Activated naive CD8-positive, alpha-beta T cell treated with anti-CD3 and anti-CD28 coated beads for 36 hours (primary cell): Measurements from ENCODE around the gene GLE1. TPM values are rescaled to one million over a fixed set of nuclear protein-coding genes. Genes with fewer than 3 reads are reported as not detected.
"Not testable (repeated sequence)": the region's sequence is repeated elsewhere in the genome, so short reads cannot be mapped to it uniquely, and the experiment has no call there.

Experiments used
- DNase-seq: peaks from one replicate; pipeline ENCODE4 v3.0.0; 2021
- H3K27ac Mint-ChIP-seq: one replicate; pipeline ENCODE4 v1.8.0; 2022; ENCODE audit warnings: mild to moderate bottlenecking, moderate library complexity, mixed read lengths
- H3K27me3 Mint-ChIP-seq: one replicate; pipeline ENCODE4 v1.8.0; 2022; ENCODE audit warnings: mild to moderate bottlenecking, mixed read lengths
- H3K36me3 Mint-ChIP-seq: one replicate; pipeline ENCODE4 v1.8.0; 2021; ENCODE audit warnings: mild to moderate bottlenecking, mixed read lengths
- H3K4me1 Mint-ChIP-seq: one replicate; pipeline ENCODE4 v1.8.0; 2021; ENCODE audit warnings: mixed read lengths
- H3K4me3 Mint-ChIP-seq: one replicate; pipeline ENCODE4 v1.8.0; 2022; ENCODE audit warnings: mild to moderate bottlenecking, moderate library complexity, mixed read lengths
- H3K9me3 Mint-ChIP-seq: one replicate; pipeline ENCODE4 v1.8.0; 2022; ENCODE audit warnings: mixed read lengths
- total RNA-seq, 2 experiments: library from RNA; stranded (reverse); gene quantifications; one replicate each; pipeline ENCODE4 v1.2.3, GENCODE V29; 2021

Gene GLE1
- total RNA-seq, 2 experiments from 2014 or later, result 45.1 to 45.8 TPM

DNA sequence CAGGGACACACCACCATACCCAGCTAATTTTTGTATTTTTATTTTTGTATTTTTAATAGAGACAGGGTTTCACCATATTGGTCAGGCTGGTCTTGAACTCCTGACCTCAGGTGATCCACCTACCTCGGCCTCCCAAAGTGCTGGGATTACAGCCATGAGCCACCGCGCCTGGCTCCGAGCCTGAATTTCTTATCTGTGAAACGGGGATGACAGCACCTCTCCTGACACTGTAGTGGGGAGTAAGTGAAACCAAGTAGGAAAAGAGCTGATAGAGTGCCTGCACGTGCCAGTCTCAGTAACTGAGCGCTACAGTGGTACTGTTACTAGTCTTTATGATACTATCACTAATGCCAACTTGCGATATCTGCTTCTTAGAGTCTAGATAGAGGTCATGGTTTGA, 80.6 kb downstream of the GLE1 start:
- peaks cover 35% of the 10 kb centered on the region for H3K36me3 Mint-ChIP-seq
- H3K4me3 Mint-ChIP-seq, H3K27ac Mint-ChIP-seq, H3K9me3 Mint-ChIP-seq, DNase-seq, H3K27me3 Mint-ChIP-seq: not testable (repeated sequence)
- H3K4me1 Mint-ChIP-seq, result peaks cover 13% of the 10 kb centered on the region

GRCh38 chr9:128586934-128587333, 82.4 kb downstream of the GLE1 start:
- H3K4me3 Mint-ChIP-seq, H3K27me3 Mint-ChIP-seq, H3K9me3 Mint-ChIP-seq: not testable (repeated sequence)
- DNase-seq, result peak; percentile 8
- Mint-ChIP-seq H3K27ac (peak overlapping the region; percentile 84), H3K4me1 (peaks cover 13% of the 10 kb centered on the region), H3K36me3 (peaks cover 40% of the 10 kb centered on the region)

DNA sequence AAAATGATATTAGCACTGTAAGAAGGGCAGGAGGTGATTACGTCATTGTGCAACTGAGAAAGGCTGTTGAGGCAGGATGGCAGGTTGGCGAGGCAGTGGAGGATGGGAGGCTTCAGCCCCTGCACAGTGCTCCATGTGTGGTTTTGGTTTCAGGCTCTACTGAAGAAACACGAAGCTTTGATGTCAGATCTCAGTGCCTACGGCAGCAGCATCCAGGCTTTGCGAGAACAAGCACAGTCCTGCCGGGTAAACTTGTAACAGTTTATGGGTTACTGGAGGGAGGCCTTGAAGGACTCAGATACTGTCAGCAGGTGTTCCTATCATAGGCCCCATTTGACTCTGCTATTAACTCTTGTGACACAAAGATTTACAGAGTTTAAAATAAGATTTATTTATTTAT, 82.9 kb downstream of the GLE1 start:
- DNase-seq, result peak; percentile 75
- Mint-ChIP-seq H3K36me3 (peaks cover 39% of the 10 kb centered on the region), H3K27me3 (no peaks in the 10 kb centered on the region), H3K4me3 (peak overlapping the region; percentile 32), H3K9me3 (no peaks in the 10 kb centered on the region), H3K27ac (peak overlapping the region; percentile 84), H3K4me1 (peaks cover 13% of the 10 kb centered on the region)

DNA sequence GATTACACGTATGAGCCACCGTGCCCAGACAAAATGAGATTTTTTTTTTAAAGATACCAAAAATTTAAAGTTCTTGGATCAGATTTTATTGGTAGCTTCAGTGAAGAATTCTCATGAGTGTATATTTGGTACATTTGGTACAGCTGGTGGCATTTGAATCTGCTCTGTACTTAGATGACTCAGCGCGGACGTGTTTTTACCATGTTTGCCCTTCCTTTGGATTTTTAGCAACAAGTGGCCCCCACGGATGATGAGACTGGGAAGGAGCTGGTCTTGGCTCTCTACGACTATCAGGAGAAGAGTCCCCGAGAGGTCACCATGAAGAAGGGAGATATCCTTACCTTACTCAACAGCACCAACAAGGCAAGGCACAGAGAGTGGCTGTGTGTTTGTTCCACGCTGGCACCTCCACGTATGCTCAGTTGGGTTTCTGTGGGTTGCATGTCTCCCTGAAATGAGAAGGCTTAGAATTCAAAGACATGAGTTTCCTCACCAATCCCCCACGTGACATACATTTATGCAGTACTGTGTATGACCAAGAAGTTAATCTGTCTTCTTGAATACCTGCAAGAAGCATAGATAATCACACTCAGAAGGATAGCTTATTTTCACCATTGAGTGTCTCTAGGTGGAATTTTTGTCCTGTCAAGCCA, 84.2 kb downstream of the GLE1 start:
- Mint-ChIP-seq H3K27me3 (no peaks in the 10 kb centered on the region), H3K9me3 (no peaks in the 10 kb centered on the region), H3K27ac (peak overlapping the region; percentile 80), H3K4me3 (no peak overlapping the region), H3K36me3 (peaks cover 38% of the 10 kb centered on the region), H3K4me1 (peaks cover 13% of the 10 kb centered on the region)
- DNase-seq, result no peak

Other genes starting within 250 kb of the GLE1 start
- 10 to 100 TPM; 23.4 to 24.3 TPM for gene GOLGA2, start 228.7 kb upstream of the GLE1 start, total RNA-seq
- 10 to 100 TPM; 16.9 to 19.4 TPM for gene SWI5, start 228.4 kb upstream of the GLE1 start, total RNA-seq
- gene TRUB2, start 182.3 kb upstream of the GLE1 start, total RNA-seq, result 10 to 100 TPM; 43.5 to 45.4 TPM
- 10 to 100 TPM; 41.4 to 45.6 TPM for gene COQ4, start 181.9 kb upstream of the GLE1 start, total RNA-seq
- gene SLC27A4, start 164.2 kb upstream of the GLE1 start, total RNA-seq, result 10 to 100 TPM; 21.0 to 22.8 TPM
- gene URM1, start 133.3 kb upstream of the GLE1 start, total RNA-seq, result 10 to 100 TPM; 81.7 to 85.6 TPM
- gene CERCAM, start 83.9 kb upstream of the GLE1 start, total RNA-seq, result 1 to 10 TPM; 1.4 to 2.2 TPM
- 10 to 100 TPM; 72.7 to 76.1 TPM for gene ODF2, start 48.7 kb upstream of the GLE1 start, total RNA-seq
- 100 to 1,000 TPM; 142 to 143 TPM for gene SPTAN1, start 47.9 kb downstream of the GLE1 start, total RNA-seq
- gene DYNC2I2, start 152.1 kb downstream of the GLE1 start, total RNA-seq, result 10 to 100 TPM; 34.3 to 38.1 TPM
- gene SET, start 184.5 kb downstream of the GLE1 start, total RNA-seq, result 100 to 1,000 TPM; 953 to 971 TPM
- gene PKN3, start 197.8 kb downstream of the GLE1 start, total RNA-seq, result 1 to 10 TPM; 7.2 to 7.8 TPM
- gene ZDHHC12, start 219.4 kb downstream of the GLE1 start, total RNA-seq, result 10 to 100 TPM; 47.1 to 52.6 TPM